ENCODE measurements around the gene SUCO.
"Not testable (repeated sequence)": the region's sequence is repeated elsewhere in the genome, so short reads cannot be mapped to it uniquely, and the experiment has no call there.

The SUCO gene

DNA sequence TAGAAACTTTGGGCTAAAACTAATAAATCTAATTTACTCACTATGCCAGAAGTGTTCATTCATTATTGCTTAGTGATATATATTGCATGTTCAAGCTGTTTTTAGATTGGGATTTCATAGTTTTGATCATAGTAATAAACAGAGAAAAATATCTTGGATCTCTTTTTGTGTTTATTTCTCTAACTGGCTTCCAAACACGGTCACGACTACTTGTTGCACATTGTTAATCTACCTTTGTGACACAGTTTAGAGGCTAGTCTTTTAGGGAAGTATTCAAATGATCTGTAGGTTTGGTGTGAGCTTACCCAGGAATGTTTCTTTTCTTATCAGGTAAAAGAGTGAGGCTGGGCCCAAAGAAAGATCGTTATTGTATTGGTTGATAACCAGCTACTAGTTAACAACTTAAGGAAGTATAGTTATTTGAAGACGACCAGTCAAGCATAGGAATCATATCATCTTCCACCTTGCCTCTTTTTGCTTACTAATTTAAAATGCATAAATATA is 75.2 kb downstream of the SUCO start:
- H3K4me3 ChIP-seq (ENCODE audit: control insufficient read depth, low read depth, low read length), result no peak overlapping the region
- no peak for TF ChIP-seq CTCF (conservative IDR thresholded peaks at IDR 0.05; ENCODE audit: control insufficient read depth, insufficient read depth, low read depth, low read length)
- no peak for DNase-seq (ENCODE audit: low read depth)

DNA sequence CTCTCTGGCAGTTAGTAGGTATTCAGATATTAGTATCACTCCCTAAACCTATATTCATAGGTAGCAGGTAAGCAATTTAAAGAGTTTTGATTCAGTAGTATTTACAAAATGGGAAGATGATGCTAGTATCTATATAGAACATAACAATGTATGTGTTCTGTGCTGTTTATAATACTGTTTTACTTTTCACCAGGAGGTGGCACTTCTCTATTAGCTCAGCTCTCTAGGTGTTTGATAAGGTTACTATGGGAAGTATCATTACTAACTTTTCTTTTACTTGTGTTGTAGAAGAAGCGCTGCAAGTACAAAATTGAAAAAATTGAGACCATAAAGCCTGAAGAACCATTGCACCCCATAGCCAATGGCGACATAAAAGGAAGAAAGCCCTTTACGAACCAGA is 76.6 kb downstream of the SUCO start:
- TF ChIP-seq CTCF (conservative IDR thresholded peaks at IDR 0.05; ENCODE audit: control insufficient read depth, insufficient read depth, low read depth, low read length), result peak; percentile 44
- DNase-seq (ENCODE audit: low read depth), result peak; percentile 44
- H3K4me3 ChIP-seq (ENCODE audit: control insufficient read depth, low read depth, low read length), result no peak overlapping the region

GRCh38 chr1:172612478-172612877 is 79.5 kb downstream of the SUCO start:
- DNase-seq (ENCODE audit: low read depth), result no peak
- no peak overlapping the region for H3K4me3 ChIP-seq (ENCODE audit: control insufficient read depth, low read depth, low read length)
- no peak for TF ChIP-seq CTCF (conservative IDR thresholded peaks at IDR 0.05; ENCODE audit: control insufficient read depth, insufficient read depth, low read depth, low read length)

- no peak for TF ChIP-seq CTCF (conservative IDR thresholded peaks at IDR 0.05; ENCODE audit: control insufficient read depth, insufficient read depth, low read depth, low read length)
- H3K4me3 ChIP-seq (ENCODE audit: control insufficient read depth, low read depth, low read length), result no peak overlapping the region
- DNase-seq (ENCODE audit: low read depth), result peak; percentile 32
Observed at GRCh38 chr1:172613294-172613693, 80.3 kb downstream of the SUCO start.

GRCh38 chr1:172616195-172616594 is 83.2 kb downstream of the SUCO start:
- no peak for DNase-seq (ENCODE audit: low read depth)
- H3K4me3 ChIP-seq (ENCODE audit: control insufficient read depth, low read depth, low read length), result no peak overlapping the region
- no peak for TF ChIP-seq CTCF (conservative IDR thresholded peaks at IDR 0.05; ENCODE audit: control insufficient read depth, insufficient read depth, low read depth, low read length)

GRCh38 chr1:172616636-172617035 is 83.7 kb downstream of the SUCO start:
- no peak for TF ChIP-seq CTCF (conservative IDR thresholded peaks at IDR 0.05; ENCODE audit: control insufficient read depth, insufficient read depth, low read depth, low read length)
- no peak overlapping the region for H3K4me3 ChIP-seq (ENCODE audit: control insufficient read depth, low read depth, low read length)
- no peak for DNase-seq (ENCODE audit: low read depth)

- DNase-seq (ENCODE audit: low read depth), result not testable (repeated sequence)
Observed at GRCh38 chr1:172620603-172621002, 87.7 kb downstream of the SUCO start.

More at GRCh38 chr1:172620603-172621002, 87.7 kb downstream of the SUCO start:
- not testable (repeated sequence) for H3K4me3 ChIP-seq (ENCODE audit: control insufficient read depth, low read depth, low read length)

Data from fibroblast of mammary gland (primary cell).